HEK293 (cell line): Measurements from ENCODE around the gene C21orf91.

Source experiments
- CTCF ChIA-PET: fragments of 350-600 bp; formaldehyde crosslinking; extraction: SDS; loops from one replicate; lab custom pipeline; 2021; ENCODE audit warnings: antibody characterized with exemption; lab: Yijun Ruan, JAX
- POLR2A ChIA-PET: fragments of 300-600 bp; formaldehyde crosslinking; extraction: SDS; loops from one replicate; lab custom pipeline; 2020; ENCODE audit warnings: antibody characterized with exemption, inconsistent platforms; lab: Yijun Ruan, JAX
- H3K27ac ChIP-seq: fragments of 200-500 bp; sonication (Bioruptor generic); 2 replicates; pipeline ENCODE4 v1.5.1; 2014; ENCODE audit warnings: low read depth, low read length, control low read depth, inconsistent platforms; ENCODE audit errors: extremely low read depth
- H3K36me3 ChIP-seq, 2 experiments: fragments of 200-500 bp in 1 of 2; sonication (Bioruptor generic) in 1 of 2; 1 replicate in 1 of 2; 2 replicates in 1 of 2; pipeline ENCODE4 v1.5.1; 2014 to 2017; ENCODE audit warnings: inconsistent platforms in 2 of 2, low read length in 2 of 2; ENCODE audit not compliant: control insufficient read depth in 2 of 2, insufficient read depth in 1 of 2
- H3K4me1 ChIP-seq: fragments of 200-500 bp; sonication (Bioruptor generic); 2 replicates; pipeline ENCODE4 v1.5.1; 2014; ENCODE audit warnings: mild to moderate bottlenecking, low read length, inconsistent platforms; ENCODE audit not compliant: control insufficient read depth, insufficient read depth
- H3K4me3 ChIP-seq: 2 replicates; pipeline ENCODE4 v1.5.1; 2011; ENCODE audit warnings: low read depth, mild to moderate bottlenecking, control low read depth, low read length, moderate library complexity
- H3K9me3 ChIP-seq: fragments of 200-500 bp; sonication (Bioruptor generic); 2 replicates; pipeline ENCODE4 v1.5.1; 2014; ENCODE audit warnings: low read depth, low read length, inconsistent platforms; ENCODE audit not compliant: control insufficient read depth, insufficient read depth
- GLI2 ChIP-seq: fragments of 450-650 bp; formaldehyde crosslinking; IDR thresholded peaks from 2 replicates; pipeline ENCODE4; 2017; ENCODE audit warnings: missing biosample characterization, missing genetic modification characterization, low read depth, borderline replicate concordance
- GLIS2 ChIP-seq: fragments of 450-650 bp; formaldehyde crosslinking; IDR thresholded peaks from 2 replicates; pipeline ENCODE4 v1.5.1; 2016; ENCODE audit warnings: missing biosample characterization, missing genetic modification characterization
- HOXA7 ChIP-seq: sonication (generic); formaldehyde crosslinking; IDR thresholded peaks from 2 replicates; pipeline ENCODE4 v1.8.1; 2022; ENCODE audit warnings: missing genetic modification reagents, borderline replicate concordance
- PRDM1 ChIP-seq: fragments of 450-650 bp; formaldehyde crosslinking; IDR thresholded peaks from 2 replicates; pipeline ENCODE4; 2016; ENCODE audit warnings: missing biosample characterization, missing genetic modification characterization
- SALL2 ChIP-seq: fragments of 450-650 bp; formaldehyde crosslinking; IDR thresholded peaks from 2 replicates; pipeline ENCODE4 v1.5.0; 2017; ENCODE audit warnings: missing biosample characterization, mild to moderate bottlenecking, missing genetic modification characterization, borderline replicate concordance
- SP3 ChIP-seq: fragments of 450-650 bp; formaldehyde crosslinking; IDR thresholded peaks from 2 replicates; pipeline ENCODE4 v1.5.1; 2016; ENCODE audit warnings: missing biosample characterization, missing genetic modification characterization
- TRIM28 ChIP-seq: IDR thresholded peaks from 2 replicates; pipeline ENCODE4 v1.6.1; 2011; ENCODE audit warnings: low read length, control low read depth, borderline replicate concordance
- ZBTB8A ChIP-seq: fragments of 450-650 bp; formaldehyde crosslinking; IDR thresholded peaks from 2 replicates; pipeline ENCODE4 v1.5.1; 2016; ENCODE audit warnings: missing biosample characterization, missing genetic modification characterization
- ZIC2 ChIP-seq: fragments of 450-650 bp; formaldehyde crosslinking; IDR thresholded peaks from 2 replicates; pipeline ENCODE4 v1.5.1; 2016; ENCODE audit warnings: missing biosample characterization, missing genetic modification characterization
- ZNF112 ChIP-seq: fragments of 450-650 bp; formaldehyde crosslinking; IDR thresholded peaks from 2 replicates; pipeline ENCODE4 v1.5.0; 2017; ENCODE audit warnings: missing biosample characterization, missing genetic modification characterization
- ZNF23 ChIP-seq: fragments of 450-650 bp; formaldehyde crosslinking; IDR thresholded peaks from 2 replicates; pipeline ENCODE4 v1.5.1; 2016; ENCODE audit warnings: missing biosample characterization, missing genetic modification characterization, borderline replicate concordance
- ZNF302 ChIP-seq: fragments of 450-650 bp; formaldehyde crosslinking; IDR thresholded peaks from 2 replicates; pipeline ENCODE4 v1.5.1; 2016; ENCODE audit warnings: missing biosample characterization, missing genetic modification characterization, low read depth
- ZNF341 ChIP-seq: fragments of 450-650 bp; formaldehyde crosslinking; IDR thresholded peaks from 2 replicates; pipeline ENCODE4; 2016; ENCODE audit warnings: low read depth, missing biosample characterization, missing genetic modification characterization
- ZNF518A ChIP-seq: fragments of 450-650 bp; formaldehyde crosslinking; conservative IDR thresholded peaks from 2 replicates; pipeline ENCODE4 v1.5.1; 2016; ENCODE audit warnings: low read depth, missing biosample characterization, missing genetic modification characterization
- ZNF596 ChIP-seq: fragments of 450-650 bp; IDR thresholded peaks from 2 replicates; pipeline ENCODE4 v1.5.0; 2018; ENCODE audit warnings: missing biosample characterization, mild to moderate bottlenecking, missing genetic modification characterization, moderate library complexity
- ZNF600 ChIP-seq: fragments of 450-650 bp; formaldehyde crosslinking; IDR thresholded peaks from 2 replicates; pipeline ENCODE4 v1.5.1; 2016; ENCODE audit warnings: missing biosample characterization, missing genetic modification characterization
- ZNF629 ChIP-seq: fragments of 450-650 bp; formaldehyde crosslinking; IDR thresholded peaks from 2 replicates; pipeline ENCODE4 v1.5.1; 2017; ENCODE audit warnings: missing biosample characterization, missing genetic modification characterization
- ZNF670 ChIP-seq: fragments of 450-650 bp; formaldehyde crosslinking; IDR thresholded peaks from 2 replicates; pipeline ENCODE4 v1.5.1; 2016; ENCODE audit warnings: missing biosample characterization, missing genetic modification characterization, low read depth
- ZNF76 ChIP-seq: fragments of 450-650 bp; formaldehyde crosslinking; IDR thresholded peaks from 2 replicates; pipeline ENCODE4; 2016; ENCODE audit warnings: low read depth, missing biosample characterization, missing genetic modification characterization, borderline replicate concordance
- ZSCAN18 ChIP-seq: fragments of 450-650 bp; formaldehyde crosslinking; IDR thresholded peaks from 2 replicates; pipeline ENCODE4 v1.5.1; 2016; ENCODE audit warnings: missing biosample characterization, missing genetic modification characterization
- TF ChIP-seq, protein P1 (sequence below): fragments of 450-650 bp; formaldehyde crosslinking; IDR thresholded peaks from 2 replicates; pipeline ENCODE4 v1.5.1; 2016; ENCODE audit warnings: missing biosample characterization, missing genetic modification characterization
- TF ChIP-seq, protein P2 (sequence below): fragments of 450-650 bp; formaldehyde crosslinking; conservative IDR thresholded peaks from 2 replicates; pipeline ENCODE4 v1.5.1; 2016; ENCODE audit warnings: low read depth, missing biosample characterization, missing genetic modification characterization
- TF ChIP-seq, protein P3 (sequence below): IDR thresholded peaks from 2 replicates; pipeline ENCODE4 v1.6.1; 2011; ENCODE audit warnings: mild to moderate bottlenecking, low read depth, low read length, borderline replicate concordance

The C21orf91 gene

GRCh38 chr21:17819114-17819876, at the start of gene C21orf91 (continued):
- TF ChIP-seq, protein P1, sequence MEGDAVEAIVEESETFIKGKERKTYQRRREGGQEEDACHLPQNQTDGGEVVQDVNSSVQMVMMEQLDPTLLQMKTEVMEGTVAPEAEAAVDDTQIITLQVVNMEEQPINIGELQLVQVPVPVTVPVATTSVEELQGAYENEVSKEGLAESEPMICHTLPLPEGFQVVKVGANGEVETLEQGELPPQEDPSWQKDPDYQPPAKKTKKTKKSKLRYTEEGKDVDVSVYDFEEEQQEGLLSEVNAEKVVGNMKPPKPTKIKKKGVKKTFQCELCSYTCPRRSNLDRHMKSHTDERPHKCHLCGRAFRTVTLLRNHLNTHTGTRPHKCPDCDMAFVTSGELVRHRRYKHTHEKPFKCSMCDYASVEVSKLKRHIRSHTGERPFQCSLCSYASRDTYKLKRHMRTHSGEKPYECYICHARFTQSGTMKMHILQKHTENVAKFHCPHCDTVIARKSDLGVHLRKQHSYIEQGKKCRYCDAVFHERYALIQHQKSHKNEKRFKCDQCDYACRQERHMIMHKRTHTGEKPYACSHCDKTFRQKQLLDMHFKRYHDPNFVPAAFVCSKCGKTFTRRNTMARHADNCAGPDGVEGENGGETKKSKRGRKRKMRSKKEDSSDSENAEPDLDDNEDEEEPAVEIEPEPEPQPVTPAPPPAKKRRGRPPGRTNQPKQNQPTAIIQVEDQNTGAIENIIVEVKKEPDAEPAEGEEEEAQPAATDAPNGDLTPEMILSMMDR (tag by site-specific recombination), result no peak
- no peak for TF ChIP-seq ZNF112 (tag by site-specific recombination)
- peak; percentile 62 for TF ChIP-seq SP3 (tag by site-specific recombination)
- TF ChIP-seq ZIC2 (tag by site-specific recombination), result no peak
- TF ChIP-seq, protein P2, sequence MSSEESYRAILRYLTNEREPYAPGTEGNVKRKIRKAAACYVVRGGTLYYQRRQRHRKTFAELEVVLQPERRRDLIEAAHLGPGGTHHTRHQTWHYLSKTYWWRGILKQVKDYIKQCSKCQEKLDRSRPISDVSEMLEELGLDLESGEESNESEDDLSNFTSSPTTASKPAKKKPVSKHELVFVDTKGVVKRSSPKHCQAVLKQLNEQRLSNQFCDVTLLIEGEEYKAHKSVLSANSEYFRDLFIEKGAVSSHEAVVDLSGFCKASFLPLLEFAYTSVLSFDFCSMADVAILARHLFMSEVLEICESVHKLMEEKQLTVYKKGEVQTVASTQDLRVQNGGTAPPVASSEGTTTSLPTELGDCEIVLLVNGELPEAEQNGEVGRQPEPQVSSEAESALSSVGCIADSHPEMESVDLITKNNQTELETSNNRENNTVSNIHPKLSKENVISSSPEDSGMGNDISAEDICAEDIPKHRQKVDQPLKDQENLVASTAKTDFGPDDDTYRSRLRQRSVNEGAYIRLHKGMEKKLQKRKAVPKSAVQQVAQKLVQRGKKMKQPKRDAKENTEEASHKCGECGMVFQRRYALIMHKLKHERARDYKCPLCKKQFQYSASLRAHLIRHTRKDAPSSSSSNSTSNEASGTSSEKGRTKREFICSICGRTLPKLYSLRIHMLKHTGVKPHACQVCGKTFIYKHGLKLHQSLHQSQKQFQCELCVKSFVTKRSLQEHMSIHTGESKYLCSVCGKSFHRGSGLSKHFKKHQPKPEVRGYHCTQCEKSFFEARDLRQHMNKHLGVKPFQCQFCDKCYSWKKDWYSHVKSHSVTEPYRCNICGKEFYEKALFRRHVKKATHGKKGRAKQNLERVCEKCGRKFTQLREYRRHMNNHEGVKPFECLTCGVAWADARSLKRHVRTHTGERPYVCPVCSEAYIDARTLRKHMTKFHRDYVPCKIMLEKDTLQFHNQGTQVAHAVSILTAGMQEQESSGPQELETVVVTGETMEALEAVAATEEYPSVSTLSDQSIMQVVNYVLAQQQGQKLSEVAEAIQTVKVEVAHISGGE (tag by site-specific recombination), result peak; percentile 95
- no peak for TF ChIP-seq ZNF596 (tag by site-specific recombination)
- TF ChIP-seq PRDM1, result peak; percentile 51; the same call in 1 of the 2 replicates
- TF ChIP-seq ZSCAN18 (tag by site-specific recombination), result no peak

DNA sequence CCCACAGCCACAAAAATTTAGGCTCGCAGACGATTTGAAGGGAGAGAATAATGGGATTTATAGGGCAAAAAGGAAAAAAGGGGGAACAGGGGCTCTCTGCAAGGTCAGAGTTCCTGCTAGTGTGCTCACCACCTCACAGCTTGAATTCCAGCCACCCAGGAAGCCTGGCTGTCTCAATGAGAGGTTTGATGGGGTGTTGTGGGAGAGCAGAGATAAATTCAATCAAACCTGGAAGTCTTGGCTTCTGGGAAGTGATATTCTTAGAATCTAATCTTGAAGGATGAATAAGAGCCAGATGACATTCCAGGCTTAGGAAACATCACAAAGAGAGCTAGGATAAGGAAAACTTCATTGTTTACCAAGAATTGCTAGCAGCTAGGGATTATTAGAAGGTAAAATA, 47.4 kb upstream of the C21orf91 start:
- ChIA-PET POLR2A (no interaction called here), CTCF (interaction anchor here (0.5 to 1.7 kb wide), 4 partner anchors 49 to 187 kb away, joined by 3 to 4 read pairs (median 4); no protein-coding TSS in a partner anchor)
- Histone ChIP-seq H3K4me3 (no peak overlapping the region), H3K4me1 (no peaks in the 10 kb centered on the region), H3K36me3 (no peaks in the 10 kb centered on the region), H3K9me3 (no peaks in the 10 kb centered on the region), H3K27ac (no peak overlapping the region)
- TF ChIP-seq, protein P3, sequence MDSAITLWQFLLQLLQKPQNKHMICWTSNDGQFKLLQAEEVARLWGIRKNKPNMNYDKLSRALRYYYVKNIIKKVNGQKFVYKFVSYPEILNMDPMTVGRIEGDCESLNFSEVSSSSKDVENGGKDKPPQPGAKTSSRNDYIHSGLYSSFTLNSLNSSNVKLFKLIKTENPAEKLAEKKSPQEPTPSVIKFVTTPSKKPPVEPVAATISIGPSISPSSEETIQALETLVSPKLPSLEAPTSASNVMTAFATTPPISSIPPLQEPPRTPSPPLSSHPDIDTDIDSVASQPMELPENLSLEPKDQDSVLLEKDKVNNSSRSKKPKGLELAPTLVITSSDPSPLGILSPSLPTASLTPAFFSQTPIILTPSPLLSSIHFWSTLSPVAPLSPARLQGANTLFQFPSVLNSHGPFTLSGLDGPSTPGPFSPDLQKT, result no peak
- TF ChIP-seq ZNF341 (tag by site-specific recombination) (no peak), SALL2 (tag by site-specific recombination) (no peak), ZNF600 (tag by site-specific recombination) (no peak), ZNF670 (tag by site-specific recombination) (no peak), GLI2 (tag by site-specific recombination) (no peak), TRIM28 (no peak), ZNF112 (tag by site-specific recombination) (no peak), ZNF518A (no peak), ZBTB8A (no peak), GLIS2 (tag by site-specific recombination) (no peak), ZNF302 (no peak), ZNF629 (tag by site-specific recombination) (no peak), ZNF23 (tag by site-specific recombination) (no peak), ZNF76 (no peak), HOXA7 (no peak)
